Measurements from ENCODE around the gene KRT80.
"Not testable (repeated sequence)": the region's sequence is repeated elsewhere in the genome, so short reads cannot be mapped to it uniquely, and the experiment has no call there.

The KRT80 gene

GRCh38 chr12:52191841-52192791 lies at the start of gene KRT80:
TSS of gene KRT80 (minus strand) at chr12:52192014. CDS start at chr12:52191902, 112 bp downstream.
- DNase-seq: no peak

GRCh38 chr12:52241205-52241842 lies 49.5 kb upstream of the KRT80 start:
- no peak for DNase-seq

GRCh38 chr12:52240247-52240646 lies 48.4 kb upstream of the KRT80 start:
- DNase-seq: not testable (repeated sequence)

GRCh38 chr12:52239767-52240166 lies 48.0 kb upstream of the KRT80 start:
- DNase-seq: no peak

GRCh38 chr12:52238916-52239646 lies 47.3 kb upstream of the KRT80 start:
- no peak for DNase-seq

GRCh38 chr12:52238207-52238840 lies 46.5 kb upstream of the KRT80 start:
- no peak for DNase-seq

GRCh38 chr12:52236386-52237050 lies 44.7 kb upstream of the KRT80 start:
- no peak for DNase-seq

GRCh38 chr12:52235822-52236361 lies 44.1 kb upstream of the KRT80 start:
- DNase-seq: no peak

- DNase-seq: no peak
These were observed 43.4 kb upstream of the KRT80 start for GRCh38 chr12:52235001-52235764.

- no peak for DNase-seq
These were observed 42.5 kb upstream of the KRT80 start for GRCh38 chr12:52234223-52234810.

GRCh38 chr12:52233462-52234207 lies 41.8 kb upstream of the KRT80 start:
- DNase-seq: no peak

GRCh38 chr12:52232674-52233461 lies 41.1 kb upstream of the KRT80 start, which contains the start of gene KRT7:
TSS of gene KRT7 (plus strand) at chr12:52233243. CDS start at chr12:52233297, 54 bp downstream.
- no peak for DNase-seq

GRCh38 chr12:52232203-52232673 lies 40.4 kb upstream of the KRT80 start:
- DNase-seq: no peak

GRCh38 chr12:52231305-52232202 lies 39.7 kb upstream of the KRT80 start:
- DNase-seq: no peak

- DNase-seq: no peak
These were observed 38.8 kb upstream of the KRT80 start for GRCh38 chr12:52230364-52231281.

- DNase-seq: no peak
These were observed 38.1 kb upstream of the KRT80 start for GRCh38 chr12:52229836-52230343.

All from activated gamma-delta T cell treated with Interleukin-2 at 50 U/mL for 16 hours (primary cell).